ENCODE measurements around the gene ATRN. TPM values are rescaled to one million over a fixed set of nuclear protein-coding genes. Genes with fewer than 3 reads are reported as not detected.

The ATRN gene
- total RNA-seq, 6 experiments from 2014 or later, result 46.9 to 82.1 (median 59.1) TPM

DNA sequence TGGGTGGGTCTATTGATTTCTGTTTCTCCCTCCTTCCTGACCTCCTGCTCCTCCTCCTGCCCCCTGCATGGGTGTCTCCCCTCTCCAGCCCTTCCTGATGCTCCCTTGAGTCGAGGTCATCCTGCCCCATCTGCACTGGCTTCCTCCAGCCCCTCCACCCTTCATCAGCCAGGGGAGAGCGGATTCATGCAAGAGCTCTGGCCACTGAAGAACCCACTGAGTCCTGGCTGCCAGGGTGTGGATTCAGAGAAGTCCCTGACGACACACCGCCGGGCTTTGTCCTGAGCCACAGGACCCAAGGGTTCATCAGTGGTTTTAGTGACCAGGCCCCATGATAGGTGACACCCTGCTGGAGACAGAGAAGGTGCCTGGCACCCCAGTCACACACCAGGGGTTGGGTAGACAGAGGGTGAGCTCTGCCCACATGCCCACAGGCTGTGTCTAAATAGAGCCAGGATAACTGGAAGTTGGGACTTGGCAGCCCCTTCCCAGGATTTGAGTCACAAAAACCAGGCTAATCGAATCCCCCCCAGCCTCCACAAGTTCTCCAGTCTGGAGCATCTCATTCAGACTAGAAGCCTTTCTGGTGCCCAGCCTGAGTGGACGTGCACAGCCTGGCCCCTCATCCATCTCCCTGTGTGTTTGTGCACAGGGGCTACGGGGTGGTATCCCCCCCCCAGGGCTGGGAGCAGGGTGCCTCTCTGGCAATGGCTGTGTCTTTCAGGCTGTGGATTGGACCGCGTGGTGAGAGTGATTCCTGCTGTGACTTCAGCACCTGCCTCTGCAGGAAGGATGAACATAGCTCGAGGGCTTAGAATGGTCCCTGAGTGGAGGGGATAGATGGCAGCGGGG lies 191.2 kb downstream of the ATRN start:
- DNase-seq (peak in 1 of 3 donors; percentile 27), ATAC-seq (no peak)
- Histone ChIP-seq H3K9me3 (no peaks in the 10 kb centered on the region), H3K27me3 (no peaks in the 10 kb centered on the region), H3K27ac (no peak overlapping the region), H3K4me3 (no peak overlapping the region), H3K36me3 (no peaks in the 10 kb centered on the region), H3K4me1 (no peaks in the 10 kb centered on the region)
- no peak for TF ChIP-seq POLR2A (IDR thresholded peaks at IDR 0.05)
- TF ChIP-seq, protein P1, sequence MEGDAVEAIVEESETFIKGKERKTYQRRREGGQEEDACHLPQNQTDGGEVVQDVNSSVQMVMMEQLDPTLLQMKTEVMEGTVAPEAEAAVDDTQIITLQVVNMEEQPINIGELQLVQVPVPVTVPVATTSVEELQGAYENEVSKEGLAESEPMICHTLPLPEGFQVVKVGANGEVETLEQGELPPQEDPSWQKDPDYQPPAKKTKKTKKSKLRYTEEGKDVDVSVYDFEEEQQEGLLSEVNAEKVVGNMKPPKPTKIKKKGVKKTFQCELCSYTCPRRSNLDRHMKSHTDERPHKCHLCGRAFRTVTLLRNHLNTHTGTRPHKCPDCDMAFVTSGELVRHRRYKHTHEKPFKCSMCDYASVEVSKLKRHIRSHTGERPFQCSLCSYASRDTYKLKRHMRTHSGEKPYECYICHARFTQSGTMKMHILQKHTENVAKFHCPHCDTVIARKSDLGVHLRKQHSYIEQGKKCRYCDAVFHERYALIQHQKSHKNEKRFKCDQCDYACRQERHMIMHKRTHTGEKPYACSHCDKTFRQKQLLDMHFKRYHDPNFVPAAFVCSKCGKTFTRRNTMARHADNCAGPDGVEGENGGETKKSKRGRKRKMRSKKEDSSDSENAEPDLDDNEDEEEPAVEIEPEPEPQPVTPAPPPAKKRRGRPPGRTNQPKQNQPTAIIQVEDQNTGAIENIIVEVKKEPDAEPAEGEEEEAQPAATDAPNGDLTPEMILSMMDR (IDR thresholded peaks at IDR 0.05), result no peak
- 56% methylated on average over 5 of the region's 12 CpGs for WGBS (ENCODE audit: insufficient coverage, low coverage, low lambda C conversion rate, missing lambda C conversion rate)
- intact Hi-C loops (cut with DNase I), result no loop called here

DNA sequence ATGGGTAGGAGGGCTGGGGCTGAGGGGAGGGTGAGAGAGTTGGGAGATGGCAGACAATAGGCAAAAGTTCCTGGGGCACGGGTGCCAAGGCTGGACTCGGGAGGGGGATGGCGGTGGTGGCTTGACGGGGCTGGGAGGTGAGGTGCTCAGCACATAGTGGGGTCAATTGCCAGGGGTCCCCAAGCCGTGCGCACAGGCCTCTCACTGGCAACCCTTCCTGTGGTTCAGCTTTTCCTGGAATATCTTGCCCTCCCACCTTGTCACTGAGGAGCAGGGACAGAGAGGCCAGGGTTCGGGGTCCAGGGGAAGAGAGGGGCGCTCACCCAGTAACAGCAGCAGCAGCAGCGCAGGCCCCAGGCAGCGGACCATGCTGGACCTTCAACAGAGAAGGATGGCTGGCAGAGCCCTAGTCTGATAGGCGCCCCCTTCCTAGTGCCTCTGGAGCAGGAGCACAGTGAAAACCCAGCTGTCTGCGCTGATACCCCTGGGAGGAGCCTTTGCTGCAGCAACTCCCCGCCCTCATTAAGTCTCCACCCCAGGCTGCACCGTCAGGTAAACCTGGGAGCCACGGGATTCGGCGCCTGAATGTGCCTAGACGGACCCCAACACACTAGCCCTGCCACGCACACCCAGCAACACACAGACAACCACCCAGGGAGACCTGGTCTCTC lies 192.3 kb downstream of the ATRN start, which contains the start of gene GFRA4:
Gene GFRA4, minus strand, starts transcription at position 369 of the 671 bp plus-strand sequence. Its CDS starts 0 bp downstream, at position 369.
- WGBS (ENCODE audit: insufficient coverage, low coverage, low lambda C conversion rate, missing lambda C conversion rate), result 72% methylated on average over 5 of the region's 19 CpGs
- TF ChIP-seq, protein P1 (IDR thresholded peaks at IDR 0.05), result no peak
- no peak for TF ChIP-seq POLR2A (IDR thresholded peaks at IDR 0.05)
- ATAC-seq, result no peak
- Histone ChIP-seq H3K27ac (no peak within 1 kb of the TSS), H3K36me3 (no peaks in the 10 kb centered on the region), H3K9me3 (no peaks in the 10 kb centered on the region), H3K27me3 (no peaks in the 10 kb centered on the region), H3K4me1 (no peaks in the 10 kb centered on the region), H3K4me3 (no peak within 1 kb of the TSS)
- no peak for DNase-seq
- intact Hi-C loops (cut with DNase I), result no loop called here

DNA sequence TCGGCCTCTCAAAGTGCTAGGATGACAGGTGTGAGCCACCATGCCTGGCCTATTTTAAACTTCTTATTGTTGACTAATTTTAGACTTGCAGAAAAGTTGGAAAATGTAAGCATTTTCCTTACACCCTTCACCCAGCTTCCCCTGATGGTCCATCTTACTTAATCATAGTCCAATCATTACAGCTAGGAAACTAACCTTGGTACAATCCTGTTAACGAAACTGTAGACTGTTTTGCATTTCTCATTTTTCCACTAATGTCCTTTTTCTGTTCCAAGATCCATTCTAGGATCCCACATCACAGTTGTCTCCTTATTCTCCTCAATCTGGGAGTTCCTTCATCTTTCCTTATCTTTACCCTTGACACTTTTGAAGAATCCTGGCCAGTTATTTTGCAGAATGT lies 193.0 kb downstream of the ATRN start:
- no peak for DNase-seq

DNA sequence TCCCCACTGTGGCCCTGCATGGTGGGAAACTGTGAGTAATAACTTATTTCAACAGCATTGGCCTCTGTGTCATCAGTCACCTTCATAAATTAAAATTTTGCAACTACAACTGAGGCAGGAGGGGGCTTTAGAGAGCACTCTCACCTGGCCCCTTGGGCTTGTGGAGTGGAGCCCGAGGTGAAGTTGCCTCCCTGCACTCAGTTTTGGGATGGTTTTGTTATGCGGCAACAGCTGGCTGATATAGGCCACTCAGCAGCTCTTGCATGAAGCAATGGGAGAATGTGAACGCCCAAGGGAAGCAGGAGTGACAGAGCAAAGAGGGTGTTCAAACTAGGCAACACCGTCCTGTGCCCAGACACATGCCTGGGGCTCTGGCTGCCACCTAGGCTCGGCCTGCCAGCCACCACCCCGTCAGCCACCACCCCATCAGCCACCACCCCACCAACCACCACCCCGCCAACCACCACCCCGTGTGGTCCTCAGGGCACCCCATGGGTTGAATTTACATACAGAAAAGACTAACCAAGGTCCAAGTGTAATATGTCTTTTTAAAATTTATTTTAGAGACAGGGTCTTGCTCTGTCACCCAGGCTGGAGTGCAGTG lies 196.7 kb downstream of the ATRN start:
- ATAC-seq (no peak), DNase-seq (no peak)
- Histone ChIP-seq H3K36me3 (no peaks in the 10 kb centered on the region), H3K4me3 (no peak overlapping the region), H3K9me3 (no peaks in the 10 kb centered on the region), H3K4me1 (no peaks in the 10 kb centered on the region), H3K27me3 (peaks cover 0 to 11% of the 10 kb centered on the region in 2 donors), H3K27ac (no peak overlapping the region)
- 90% methylated on average over 4 of the region's 8 CpGs for WGBS (ENCODE audit: insufficient coverage, low coverage, low lambda C conversion rate, missing lambda C conversion rate)
- TF ChIP-seq, protein P1 (IDR thresholded peaks at IDR 0.05), result no peak
- no peak for TF ChIP-seq POLR2A (IDR thresholded peaks at IDR 0.05)
- intact Hi-C loops (cut with DNase I), result no loop called here

More for the DNA sequence above, 193.0 kb downstream of the ATRN start:
- H3K27ac ChIP-seq, result no peak overlapping the region
- H3K36me3 ChIP-seq, result no peaks in the 10 kb centered on the region
- no peak overlapping the region for H3K4me3 ChIP-seq
- no peak for ATAC-seq
- intact Hi-C loops (cut with DNase I), result no loop called here
- no peak for TF ChIP-seq POLR2A (IDR thresholded peaks at IDR 0.05)
- H3K9me3 ChIP-seq, result no peaks in the 10 kb centered on the region
- H3K4me1 ChIP-seq, result no peaks in the 10 kb centered on the region
- WGBS (ENCODE audit: insufficient coverage, low coverage, low lambda C conversion rate, missing lambda C conversion rate), result 68% methylated on average over 2 of the region's 2 CpGs
- no peaks in the 10 kb centered on the region for H3K27me3 ChIP-seq

Measured in right lobe of liver (tissue), 6 donors.